Tibial nerve (tissue), 4 donors: ENCODE results near the gene DHX32. TPM values are rescaled to one million over a fixed set of nuclear protein-coding genes. Genes with fewer than 3 reads are reported as not detected.

Source experiments
- DNase-seq, 2 donors: peaks; one replicate each; pipeline ENCODE4 v3.0.0-alpha.2; 2019; ENCODE audit warnings: low spot score in 2 of 2
- H3K27ac ChIP-seq, 4 donors: fragments of 200-600 bp; sonication (generic) in 3 of 4; one replicate each; pipeline ENCODE4 v1.5.1; 2017 to 2019; ENCODE audit warnings: mild to moderate bottlenecking in 1 of 4
- H3K27me3 ChIP-seq, 2 donors: fragments of 200-600 bp; sonication (generic) in 1 of 2; one replicate each; pipeline versions ENCODE4 v1.5.1 to v1.6.0; 2017 to 2019
- H3K36me3 ChIP-seq, 3 donors: fragments of 200-600 bp; sonication (generic); one replicate each; pipeline ENCODE4 v1.5.1; 2018 to 2019
- H3K4me1 ChIP-seq, 4 donors: fragments of 200-600 bp; sonication (generic) in 3 of 4; one replicate each; pipeline ENCODE4 v1.5.1; 2017 to 2019
- H3K4me3 ChIP-seq, 4 donors: fragments of 200-600 bp; sonication (generic) in 3 of 4; one replicate each; pipeline ENCODE4 v1.5.1; 2017 to 2019; ENCODE audit warnings: mild to moderate bottlenecking in 1 of 4, moderate library complexity in 1 of 4
- H3K9me3 ChIP-seq, 4 donors: fragments of 200-600 bp; sonication (generic) in 3 of 4; one replicate each; pipeline ENCODE4 v1.5.1; 2017 to 2019
- EP300 ChIP-seq, 2 donors: sonication (generic); formaldehyde crosslinking; IDR thresholded peaks; one replicate each; pipeline ENCODE4 v1.6.1; 2017; ENCODE audit warnings: antibody characterized with exemption in 2 of 2, mild to moderate bottlenecking in 1 of 2
- POLR2A ChIP-seq, 2 donors: fragments of 450-650 bp; IDR thresholded peaks; one replicate each; pipeline ENCODE4 v1.6.1; 2017; ENCODE audit warnings: antibody characterized with exemption in 2 of 2, mild to moderate bottlenecking in 2 of 2, moderate library complexity in 2 of 2
- WGBS, 2 donors: methylation state at CpG; one replicate each; pipeline ENCODE4 v1.1.5; 2018; 5-methylcytosine and 5-hydroxymethylcytosine counted together
- total RNA-seq, 4 donors: library from RNA; depleted of rRNA; stranded (reverse); fragments of >200 nt; gene quantifications; one replicate each; pipeline ENCODE4 v1.1.0, GENCODE V29; 2016
- TF ChIP-seq, protein P1 (sequence below), 5 experiments: fragments of 200-600 bp in 3 of 5; fragments of 450-650 bp in 2 of 5; sonication (generic) in 3 of 5; IDR thresholded peaks; one replicate each; pipeline ENCODE4 v1.5.1; 2016 to 2019; ENCODE audit warnings: antibody characterized with exemption in 5 of 5, mild to moderate bottlenecking in 3 of 5, moderate library complexity in 2 of 5

The DHX32 gene
- total RNA-seq, 4 donors from 2014 or later: 12.5 to 19.5 (median 15.8) TPM

DNA sequence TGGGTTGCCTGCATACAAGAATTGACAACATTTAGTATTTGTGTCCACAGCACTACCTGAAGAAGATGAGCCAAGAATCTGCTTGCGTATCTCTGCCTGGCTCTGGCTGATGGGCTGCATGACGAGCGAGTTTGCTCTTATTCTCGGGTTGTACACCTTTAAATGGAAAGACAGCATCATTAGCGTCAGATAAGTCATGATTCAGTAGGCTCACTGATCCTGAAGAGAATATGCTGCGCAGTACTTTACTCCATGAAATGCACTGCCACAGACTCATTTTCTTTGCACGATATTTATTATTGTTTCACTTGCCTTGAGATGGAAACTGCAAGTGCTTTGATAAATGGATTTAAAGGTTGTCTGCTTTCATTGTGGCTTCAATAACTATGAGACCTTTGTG lies 28.6 kb downstream of the DHX32 start:
- DNase-seq: no peak
- no peak overlapping the region for H3K27ac ChIP-seq
- no peaks in the 10 kb centered on the region for H3K27me3 ChIP-seq
- H3K4me3 ChIP-seq: no peak overlapping the region
- TF ChIP-seq, protein P1, sequence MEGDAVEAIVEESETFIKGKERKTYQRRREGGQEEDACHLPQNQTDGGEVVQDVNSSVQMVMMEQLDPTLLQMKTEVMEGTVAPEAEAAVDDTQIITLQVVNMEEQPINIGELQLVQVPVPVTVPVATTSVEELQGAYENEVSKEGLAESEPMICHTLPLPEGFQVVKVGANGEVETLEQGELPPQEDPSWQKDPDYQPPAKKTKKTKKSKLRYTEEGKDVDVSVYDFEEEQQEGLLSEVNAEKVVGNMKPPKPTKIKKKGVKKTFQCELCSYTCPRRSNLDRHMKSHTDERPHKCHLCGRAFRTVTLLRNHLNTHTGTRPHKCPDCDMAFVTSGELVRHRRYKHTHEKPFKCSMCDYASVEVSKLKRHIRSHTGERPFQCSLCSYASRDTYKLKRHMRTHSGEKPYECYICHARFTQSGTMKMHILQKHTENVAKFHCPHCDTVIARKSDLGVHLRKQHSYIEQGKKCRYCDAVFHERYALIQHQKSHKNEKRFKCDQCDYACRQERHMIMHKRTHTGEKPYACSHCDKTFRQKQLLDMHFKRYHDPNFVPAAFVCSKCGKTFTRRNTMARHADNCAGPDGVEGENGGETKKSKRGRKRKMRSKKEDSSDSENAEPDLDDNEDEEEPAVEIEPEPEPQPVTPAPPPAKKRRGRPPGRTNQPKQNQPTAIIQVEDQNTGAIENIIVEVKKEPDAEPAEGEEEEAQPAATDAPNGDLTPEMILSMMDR (IDR thresholded peaks at IDR 0.05): no peak
- TF ChIP-seq EP300 (IDR thresholded peaks at IDR 0.05) (no peak), POLR2A (IDR thresholded peaks at IDR 0.05) (no peak)
- H3K4me1 ChIP-seq: no peaks in the 10 kb centered on the region
- 88 to 94% methylated on average over 7 of the region's 7 CpGs for WGBS, 2 donors
- peaks cover 0 to 80% (median 0%) of the 10 kb centered on the region in 3 donors for H3K36me3 ChIP-seq
- no peaks in the 10 kb centered on the region for H3K9me3 ChIP-seq

DNA sequence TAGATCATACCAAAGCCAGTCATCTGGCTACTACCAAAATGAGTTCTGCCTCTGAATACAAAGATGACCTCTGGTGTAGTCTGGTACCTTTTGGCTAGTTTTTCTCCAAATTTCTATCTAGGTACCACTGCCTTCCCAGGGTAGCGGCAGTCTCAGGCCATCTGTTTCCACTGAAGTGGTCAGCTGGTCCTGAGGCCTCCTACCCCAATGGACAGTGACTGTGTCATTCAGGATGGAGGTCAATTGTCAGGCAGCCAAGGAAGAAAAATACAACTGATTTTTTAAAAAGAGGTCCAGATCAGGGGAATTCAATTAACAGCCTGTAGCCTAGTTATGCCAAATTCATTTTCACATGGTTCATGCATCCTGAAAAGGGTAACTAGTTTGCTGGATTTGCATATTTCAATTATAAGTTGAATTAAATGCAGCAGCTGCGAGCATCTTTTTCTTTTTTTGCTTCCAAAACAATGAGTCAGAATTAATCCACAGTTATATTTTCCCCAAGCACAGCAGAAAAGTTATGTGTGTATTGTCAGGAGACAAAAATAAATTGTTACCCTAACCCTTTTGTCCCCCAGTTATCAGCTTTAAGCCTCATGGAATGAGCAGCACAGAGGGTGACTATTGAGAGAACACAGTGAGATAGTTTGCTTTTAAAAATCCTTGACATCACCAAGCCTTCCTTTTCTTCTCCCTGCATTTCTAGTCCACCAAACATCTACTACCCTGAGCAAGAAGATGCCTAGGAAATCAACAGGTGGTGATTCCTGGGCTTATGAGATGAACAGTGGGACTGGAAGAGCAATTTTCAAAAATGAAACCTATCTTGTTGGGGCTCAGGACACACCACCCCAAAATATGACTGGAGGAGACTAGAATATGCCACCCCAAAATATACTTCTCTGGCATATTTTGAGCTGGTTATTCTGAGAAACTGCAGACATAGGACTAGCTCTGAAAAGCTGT lies 30.0 kb downstream of the DHX32 start:
- WGBS, 2 donors: 82 to 87% methylated on average over 2 of the region's 2 CpGs

GRCh38 chr10:125849448-125849847 lies 31.6 kb downstream of the DHX32 start:
- Histone ChIP-seq H3K4me1 (peaks cover 0 to 9% (median 0%) of the 10 kb centered on the region in 4 donors), H3K9me3 (no peaks in the 10 kb centered on the region), H3K4me3 (no peak overlapping the region), H3K27me3 (no peaks in the 10 kb centered on the region), H3K36me3 (peaks cover 0 to 71% (median 0%) of the 10 kb centered on the region in 3 donors), H3K27ac (no peak overlapping the region)
- DNase-seq: no peak
- WGBS, 2 donors: 82 to 84% methylated on average over 7 of the region's 7 CpGs
- TF ChIP-seq POLR2A (IDR thresholded peaks at IDR 0.05) (no peak), EP300 (IDR thresholded peaks at IDR 0.05) (no peak)
- TF ChIP-seq, protein P1 (IDR thresholded peaks at IDR 0.05): no peak

More for the DNA sequence above, 30.0 kb downstream of the DHX32 start:
- H3K27me3 ChIP-seq: no peaks in the 10 kb centered on the region
- H3K4me1 ChIP-seq: no peaks in the 10 kb centered on the region
- peaks cover 0 to 73% (median 0%) of the 10 kb centered on the region in 3 donors for H3K36me3 ChIP-seq
- no peak for DNase-seq
- TF ChIP-seq, protein P1 (IDR thresholded peaks at IDR 0.05): no peak
- TF ChIP-seq POLR2A (IDR thresholded peaks at IDR 0.05): no peak
- TF ChIP-seq EP300 (IDR thresholded peaks at IDR 0.05): no peak
- H3K27ac ChIP-seq: no peak overlapping the region
- H3K9me3 ChIP-seq: no peaks in the 10 kb centered on the region
- H3K4me3 ChIP-seq: no peak overlapping the region

DNA sequence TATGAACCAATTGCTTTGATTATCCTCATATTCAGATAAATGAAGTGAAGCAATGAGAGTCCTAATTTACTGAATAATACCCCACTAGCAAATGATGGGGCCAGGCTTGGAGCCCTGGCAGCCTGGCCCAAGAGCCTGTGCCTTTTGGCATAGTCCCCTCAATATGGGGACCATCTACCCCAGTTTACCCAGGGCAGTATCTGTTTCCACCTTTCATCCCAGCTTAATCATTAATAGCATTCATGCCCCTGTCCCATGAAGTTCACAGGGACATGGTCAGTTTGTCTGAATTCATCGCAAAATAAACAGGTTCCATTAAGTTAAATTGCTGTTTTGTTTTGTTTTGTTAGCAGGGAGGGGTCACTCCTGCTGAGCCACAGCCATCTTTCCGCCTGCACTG lies 32.2 kb downstream of the DHX32 start:
- Histone ChIP-seq H3K27me3 (no peaks in the 10 kb centered on the region), H3K36me3 (peaks cover 0 to 70% (median 0%) of the 10 kb centered on the region in 3 donors), H3K4me1 (peaks cover 0 to 15% (median 0%) of the 10 kb centered on the region in 4 donors), H3K9me3 (no peaks in the 10 kb centered on the region), H3K4me3 (no peak overlapping the region), H3K27ac (no peak overlapping the region)
- WGBS, 2 donors: 83 to 100% methylated on average over 2 of the region's 2 CpGs
- TF ChIP-seq EP300 (IDR thresholded peaks at IDR 0.05): no peak
- TF ChIP-seq, protein P1 (IDR thresholded peaks at IDR 0.05): no peak
- no peak for TF ChIP-seq POLR2A (IDR thresholded peaks at IDR 0.05)
- DNase-seq: no peak

DNA sequence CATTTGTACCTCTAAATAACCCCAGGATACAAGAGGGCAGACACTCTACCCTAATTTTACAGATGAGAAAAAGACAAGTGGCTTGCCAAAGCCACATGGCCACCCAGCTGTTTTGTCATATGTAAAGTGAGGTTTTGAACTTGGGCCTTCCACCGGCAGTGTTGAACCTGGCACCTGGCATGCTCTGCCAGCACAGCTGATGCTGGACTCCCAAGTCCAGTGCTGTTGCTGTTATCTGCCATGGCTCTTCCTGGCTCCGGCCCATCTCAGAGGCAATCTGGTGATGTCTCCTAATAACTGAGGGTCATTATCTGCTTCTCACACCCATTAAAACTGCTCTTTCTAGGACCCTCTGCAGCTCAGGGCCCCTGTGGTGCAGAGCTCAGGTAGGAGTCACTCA lies 32.7 kb downstream of the DHX32 start:
- Histone ChIP-seq H3K4me3 (no peak overlapping the region), H3K4me1 (peaks cover 0 to 18% (median 0%) of the 10 kb centered on the region in 4 donors), H3K27me3 (no peaks in the 10 kb centered on the region), H3K36me3 (peaks cover 0 to 69% (median 0%) of the 10 kb centered on the region in 3 donors), H3K27ac (no peak overlapping the region), H3K9me3 (no peaks in the 10 kb centered on the region)
- no peak for TF ChIP-seq EP300 (IDR thresholded peaks at IDR 0.05)
- TF ChIP-seq, protein P1 (IDR thresholded peaks at IDR 0.05): no peak
- no peak for TF ChIP-seq POLR2A (IDR thresholded peaks at IDR 0.05)
- 90 to 95% methylated on average over 2 of the region's 2 CpGs for WGBS, 2 donors
- DNase-seq: no peak
